HL-60 (cell line): ENCODE results near the gene LUZP4.

Experiments used
- DNase-seq, 2 experiments: peaks; one replicate each; pipeline ENCODE4 v3.0.0-alpha.2; 2010 to 2020; ENCODE audit warnings: low read depth in 1 of 2, low spot score in 1 of 2
- H3K27ac ChIP-seq: fragments of 250-450 bp; sonication (Bioruptor Pico); replicated peaks from 2 replicates; pipeline ENCODE4 v1.5.1; 2020; ENCODE audit warnings: mild to moderate bottlenecking, moderate library complexity
- H3K27me3 ChIP-seq: fragments of 250-450 bp; sonication (Bioruptor Pico); 2 replicates; pipeline ENCODE4 v1.5.1; 2021; ENCODE audit warnings: mild to moderate bottlenecking, moderate library complexity; ENCODE audit not compliant: insufficient read depth, poor library complexity, severe bottlenecking
- H3K4me3 ChIP-seq: replicated peaks from 2 replicates; pipeline ENCODE4 v1.5.1; 2011; ENCODE audit warnings: mild to moderate bottlenecking, control low read depth, low read length; ENCODE audit not compliant: insufficient read depth
- CTCF ChIP-seq: IDR thresholded peaks from one replicate; pipeline ENCODE4 v1.5.1; 2011; ENCODE audit warnings: low read length, control low read depth, inconsistent platforms; ENCODE audit not compliant: insufficient read depth
- GABPA ChIP-seq: IDR thresholded peaks from 2 replicates; pipeline ENCODE4 v1.6.1; 2012; ENCODE audit warnings: low read depth
- POLR2AphosphoS5 ChIP-seq: IDR thresholded peaks from 2 replicates; pipeline ENCODE4 v1.6.1; 2012; ENCODE audit warnings: low read depth
- REST ChIP-seq: IDR thresholded peaks from 2 replicates; pipeline ENCODE4 v1.6.1; 2012; ENCODE audit warnings: low read depth; ENCODE audit not compliant: insufficient replicate concordance
- SPI1 ChIP-seq: IDR thresholded peaks from 2 replicates; pipeline ENCODE4 v1.6.1; 2012; ENCODE audit warnings: low read depth, mild to moderate bottlenecking, borderline replicate concordance

LUZP4 gene

DNA sequence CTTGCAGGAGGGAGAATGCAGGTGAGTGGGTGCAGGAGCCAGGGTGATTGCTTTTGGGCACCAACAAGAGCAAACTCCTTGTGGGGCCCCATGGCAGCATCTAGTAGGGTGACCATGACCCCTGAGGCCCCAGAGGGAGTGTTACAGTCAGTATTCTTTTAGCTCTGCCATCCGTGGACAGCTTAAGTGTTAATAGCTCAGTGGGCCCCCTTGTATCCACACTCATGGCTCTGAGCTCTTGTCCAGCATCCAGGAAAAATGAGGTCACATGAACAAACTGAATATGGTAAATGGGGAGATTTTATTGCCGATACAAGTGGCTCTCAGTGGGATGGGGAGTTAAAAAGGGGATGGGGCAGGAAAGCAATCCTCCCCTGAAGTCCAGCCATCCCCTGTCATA is 28.4 kb upstream of the LUZP4 start:
- TF ChIP-seq GABPA: no peak
- no peak overlapping the region for H3K4me3 ChIP-seq
- DNase-seq: no peak
- H3K27me3 ChIP-seq: no peaks in the 10 kb centered on the region
- H3K27ac ChIP-seq: no peak overlapping the region

DNA sequence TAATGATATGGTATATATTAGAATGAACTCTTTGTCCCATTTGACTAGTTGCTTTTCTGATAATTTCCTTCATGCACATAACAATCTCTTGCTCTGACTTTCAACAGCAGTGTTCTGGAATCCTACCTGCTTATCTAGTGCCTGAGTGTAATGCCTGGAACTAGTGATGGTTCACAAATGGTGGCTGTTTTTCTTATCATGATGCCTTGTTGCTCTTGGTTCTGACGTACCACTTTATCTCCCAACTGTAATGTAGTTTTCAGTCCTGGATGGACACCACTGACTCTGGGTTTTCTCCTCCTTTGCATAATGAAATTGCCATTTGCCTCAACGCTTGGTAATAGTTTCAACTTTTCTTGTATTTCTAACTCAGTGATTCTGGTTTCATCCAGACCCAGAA is 25.5 kb upstream of the LUZP4 start:
- Histone ChIP-seq H3K4me3 (no peak overlapping the region), H3K27ac (no peak overlapping the region), H3K27me3 (no peaks in the 10 kb centered on the region)
- no peak for DNase-seq
- TF ChIP-seq POLR2AphosphoS5 (no peak), GABPA (no peak), SPI1 (no peak), CTCF (no peak), REST (no peak)

DNA sequence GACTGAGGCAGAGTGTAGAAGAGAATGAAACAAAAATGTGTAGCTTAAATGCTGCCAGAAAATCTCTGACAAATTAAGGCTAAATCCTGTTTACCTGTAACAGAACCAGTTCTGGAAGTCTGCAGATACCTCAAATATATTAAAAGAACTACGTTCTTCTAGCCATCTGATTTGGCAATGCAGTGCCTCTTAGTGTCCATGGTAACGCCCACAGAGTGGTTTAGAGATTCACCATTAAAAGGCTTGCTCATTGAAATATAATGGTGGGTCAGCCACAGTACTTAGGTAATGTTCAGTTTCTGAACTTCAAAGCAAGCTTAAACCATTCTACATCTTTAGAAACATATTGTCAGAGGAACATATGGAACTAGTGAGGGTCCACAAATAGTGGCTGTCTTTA is 23.2 kb upstream of the LUZP4 start:
- Histone ChIP-seq H3K27me3 (no peaks in the 10 kb centered on the region), H3K27ac (no peak overlapping the region), H3K4me3 (no peak overlapping the region)
- TF ChIP-seq SPI1: no peak
- DNase-seq: no peak

GRCh38 chrX:115268421-115268820 is 21.1 kb upstream of the LUZP4 start:
- Histone ChIP-seq H3K4me3 (no peak overlapping the region), H3K27me3 (no peaks in the 10 kb centered on the region), H3K27ac (no peak overlapping the region)
- no peak for TF ChIP-seq CTCF
- no peak for TF ChIP-seq SPI1
- no peak for TF ChIP-seq POLR2AphosphoS5
- no peak for TF ChIP-seq GABPA
- TF ChIP-seq REST: no peak
- DNase-seq: no peak

- no peak for DNase-seq
- Histone ChIP-seq H3K27me3 (no peaks in the 10 kb centered on the region), H3K4me3 (no peak overlapping the region), H3K27ac (no peak overlapping the region)
- TF ChIP-seq GABPA (no peak), SPI1 (no peak), REST (no peak), CTCF (no peak), POLR2AphosphoS5 (no peak)
Measured at GRCh38 chrX:115269051-115269683, 20.3 kb upstream of the LUZP4 start.
